GM21526 (cell line): ENCODE data around the gene HOXA13.

Experiments
- ATAC-seq: cut with Tn5 transposase; IDR thresholded peaks from one replicate; pipeline ENCODE4 v1.9.1; 2021; ENCODE audit warnings: moderate library complexity; ENCODE audit not compliant: unreplicated experiment, low FRiP score

The HOXA13 gene

GRCh38 chr7:27172315-27172774 lies 27.5 kb downstream of the HOXA13 start:
- ATAC-seq: no peak

- ATAC-seq: no peak
Observed at GRCh38 chr7:27171637-27172314, 28.1 kb downstream of the HOXA13 start.

GRCh38 chr7:27171325-27171636 lies 28.6 kb downstream of the HOXA13 start:
- no peak for ATAC-seq

GRCh38 chr7:27170426-27171324 lies 29.2 kb downstream of the HOXA13 start:
- ATAC-seq: no peak

GRCh38 chr7:27169658-27170425 lies 30.0 kb downstream of the HOXA13 start:
- no peak for ATAC-seq

GRCh38 chr7:27168265-27168947 lies 31.5 kb downstream of the HOXA13 start:
- no peak for ATAC-seq

- ATAC-seq: no peak
Observed at GRCh38 chr7:27167916-27168264, 32.0 kb downstream of the HOXA13 start.

- no peak for ATAC-seq
Observed at GRCh38 chr7:27166531-27167505, 33.1 kb downstream of the HOXA13 start.

- no peak for ATAC-seq
Observed at GRCh38 chr7:27165996-27166530, 33.8 kb downstream of the HOXA13 start.

- ATAC-seq: no peak
Observed at GRCh38 chr7:27165089-27165995, 34.5 kb downstream of the HOXA13 start, which contains the start of gene HOXA9. Gene HOXA9, minus strand, starts transcription at chr7:27165537. Its CDS starts 80 bp downstream, at chr7:27165457.

- ATAC-seq: no peak
Observed at GRCh38 chr7:27164367-27165088, 35.4 kb downstream of the HOXA13 start.

- ATAC-seq: no peak
Observed at GRCh38 chr7:27164045-27164366, 35.9 kb downstream of the HOXA13 start.

GRCh38 chr7:27163288-27164044 lies 36.4 kb downstream of the HOXA13 start:
- ATAC-seq: no peak

- ATAC-seq: no peak
Observed at GRCh38 chr7:27162561-27163287, 37.2 kb downstream of the HOXA13 start.

GRCh38 chr7:27161721-27162560 lies 38.0 kb downstream of the HOXA13 start:
- no peak for ATAC-seq
